A549 (cell line): ENCODE measurements around the gene CDK5RAP2. TPM values are rescaled to one million over a fixed set of nuclear protein-coding genes. Genes with fewer than 3 reads are reported as not detected.

Experiments
- ATAC-seq, 2 experiments: fragments of 200-7000 bp in 1 of 2; fragments of >200 bp in 1 of 2; cut with Nextera tagmentation in 1 of 2; cut with Tn5 transposase in 1 of 2; 3 replicates each; pipeline versions ENCODE4 v1.8.0 to v1.9.1; 2018 to 2020; ENCODE audit warnings: mild to moderate bottlenecking in 1 of 2, moderate library complexity in 1 of 2
- CTCF ChIA-PET: fragments of 300-600 bp; sonication (Branson Sonifier 250); formaldehyde crosslinking; extraction: SDS; loops from one replicate; lab custom pipeline; 2021; ENCODE audit warnings: antibody characterized with exemption, inconsistent platforms; lab: Yijun Ruan, JAX
- POLR2A ChIA-PET: fragments of 350-600 bp; formaldehyde crosslinking; extraction: SDS; loops from one replicate; lab custom pipeline; 2021; ENCODE audit warnings: antibody characterized with exemption, inconsistent platforms; lab: Yijun Ruan, JAX
- DNase-seq, 2 experiments: peaks; one replicate each; pipeline versions ENCODE4 v3.0.0 to v3.0.0-alpha.2; 2011 to 2016; ENCODE audit warnings: low read depth in 1 of 2, low spot score in 1 of 2
- FAIRE-seq: peaks from 2 replicates; lab custom pipeline; 2011; peaks lifted over from hg19 to GRCh38; lab: Jason Lieb, UNC
- H3K27ac ChIP-seq, 2 experiments: fragments of >200 bp; sonication (Bioruptor Twin); formaldehyde crosslinking; 3 replicates each; pipeline ENCODE4 v1.5.1; 2016 to 2017
- H3K4me1 ChIP-seq: fragments of >200 bp; sonication (Bioruptor Twin); formaldehyde crosslinking; 3 replicates; pipeline ENCODE4 v1.6.1; 2016
- H3K4me2 ChIP-seq: fragments of >200 bp; sonication (Bioruptor Twin); formaldehyde crosslinking; 3 replicates; pipeline ENCODE4 v1.6.1; 2016
- H3K4me3 ChIP-seq: fragments of >200 bp; sonication (Bioruptor Twin); formaldehyde crosslinking; 3 replicates; pipeline ENCODE4 v1.5.1; 2016
- H3K9me3 ChIP-seq: fragments of >200 bp; sonication (Bioruptor Twin); formaldehyde crosslinking; 3 replicates; pipeline ENCODE4 v1.6.1; 2016
- CBX2 ChIP-seq: fragments of 200-600 bp; sonication (generic); IDR thresholded peaks from 2 replicates; pipeline ENCODE4 v1.6.1; 2016; ENCODE audit warnings: low read depth, mild to moderate bottlenecking, borderline replicate concordance
- ESRRA ChIP-seq: fragments of 150-350 bp; IDR thresholded peaks from 2 replicates; pipeline ENCODE4 v1.6.1; 2014; ENCODE audit warnings: mild to moderate bottlenecking, low read length, borderline replicate concordance
- FOSB ChIP-seq: fragments of 250-450 bp; sonication (Bioruptor Pico); IDR thresholded peaks from 2 replicates; pipeline ENCODE4 v1.5.0; 2020; ENCODE audit warnings: mild to moderate bottlenecking, moderate library complexity
- FOSL2 ChIP-seq, 2 experiments: fragments of 450-650 bp in 1 of 2; fragments of >200 bp in 1 of 2; sonication (Bioruptor Twin) in 1 of 2; formaldehyde crosslinking; IDR thresholded peaks; 2 replicates each; pipeline versions ENCODE4 v1.5.0 to v1.6.1; 2016 to 2020; ENCODE audit warnings: mild to moderate bottlenecking in 1 of 2, moderate library complexity in 1 of 2
- HOXA7 ChIP-seq: fragments of 250-450 bp; sonication (Bioruptor Pico); IDR thresholded peaks from 2 replicates; pipeline ENCODE4 v1.5.0; 2020; ENCODE audit warnings: mild to moderate bottlenecking, moderate library complexity
- HOXB13 ChIP-seq: fragments of 250-450 bp; sonication (Bioruptor Pico); IDR thresholded peaks from 2 replicates; pipeline ENCODE4 v1.5.0; 2020; ENCODE audit warnings: low read depth, mild to moderate bottlenecking, moderate library complexity
- JUN ChIP-seq, 2 experiments: fragments of >200 bp; sonication (Bioruptor Twin); formaldehyde crosslinking; IDR thresholded peaks; 2 replicates in 1 of 2; 3 replicates in 1 of 2; pipeline ENCODE4 v1.6.1; 2016 to 2017
- KDM1A ChIP-seq: fragments of 200-600 bp; sonication (generic); IDR thresholded peaks from 2 replicates; pipeline ENCODE4 v1.6.1; 2016; ENCODE audit warnings: low read depth, mild to moderate bottlenecking
- KDM5A ChIP-seq: fragments of 200-600 bp; sonication (generic); IDR thresholded peaks from 2 replicates; pipeline ENCODE4 v1.6.1; 2016; ENCODE audit warnings: antibody characterized with exemption, mild to moderate bottlenecking
- MAFK ChIP-seq: fragments of 450-650 bp; IDR thresholded peaks from 2 replicates; pipeline ENCODE4 v1.6.1; 2014; ENCODE audit not compliant: partially characterized antibody
- RAD21 ChIP-seq, 2 experiments: fragments of >200 bp in 1 of 2; sonication (Bioruptor Twin) in 1 of 2; formaldehyde crosslinking in 1 of 2; IDR thresholded peaks in 1 of 2; conservative IDR thresholded peaks in 1 of 2; 2 replicates in 1 of 2; 3 replicates in 1 of 2; pipeline ENCODE4 v1.6.1; 2012 to 2018; ENCODE audit warnings: inconsistent platforms in 1 of 2
- RARB ChIP-seq: fragments of 250-450 bp; sonication (Bioruptor Pico); IDR thresholded peaks from 2 replicates; pipeline ENCODE4 v1.8.0; 2021; ENCODE audit warnings: mild to moderate bottlenecking, moderate library complexity
- RCOR1 ChIP-seq: fragments of 150-350 bp; IDR thresholded peaks from 2 replicates; pipeline ENCODE4 v1.6.1; 2014; ENCODE audit warnings: antibody characterized with exemption, low read length, low read depth
- RFX5 ChIP-seq: fragments of 450-650 bp; IDR thresholded peaks from 2 replicates; pipeline ENCODE4 v1.7.1; 2014; ENCODE audit warnings: antibody characterized with exemption, mild to moderate bottlenecking, moderate library complexity
- RNF2 ChIP-seq: fragments of 200-600 bp; sonication (generic); IDR thresholded peaks from 2 replicates; pipeline ENCODE4 v1.6.1; 2016; ENCODE audit warnings: low read depth, mild to moderate bottlenecking, antibody characterized with exemption, moderate library complexity, borderline replicate concordance
- TP53 ChIP-seq: fragments of 250-450 bp; sonication (Bioruptor Pico); IDR thresholded peaks from 2 replicates; pipeline ENCODE4 v1.5.0; 2021; ENCODE audit warnings: mild to moderate bottlenecking, moderate library complexity
- ZNF302 ChIP-seq: fragments of 250-450 bp; sonication (Bioruptor Pico); IDR thresholded peaks from 2 replicates; pipeline ENCODE4 v1.9.0; 2021; ENCODE audit warnings: inconsistent platforms, mild to moderate bottlenecking, moderate library complexity
- WGBS: methylation state at CpG from one replicate; pipeline ENCODE4 v1.1.6; 2017; ENCODE audit errors: missing lambda C conversion rate; 5-methylcytosine and 5-hydroxymethylcytosine counted together
- polyA plus RNA-seq, 4 experiments: library from polyadenylated mRNA; depleted of rRNA in 3 of 4; stranded (reverse); fragments of >200 nt; fragmentation: RNase III in 1 of 4; extraction: RNeasy Plus Mini Kit Qiagen cat#74134 plus additional on column Dnase treatment in 1 of 4; gene quantifications; 2 replicates in 3 of 4; 3 replicates in 1 of 4; pipeline ENCODE4 v1.2.3, GENCODE V29; 2011 to 2017
- TF ChIP-seq, protein P1 (sequence below): IDR thresholded peaks from 2 replicates; pipeline ENCODE4 v1.6.1; 2012; ENCODE audit warnings: low read depth, borderline replicate concordance
- TF ChIP-seq, protein P2 (sequence below): fragments of >200 bp; sonication (Bioruptor Twin); formaldehyde crosslinking; IDR thresholded peaks from 2 replicates; pipeline ENCODE4 v1.6.1; 2016
- TF ChIP-seq, protein P3 (sequence below): IDR thresholded peaks from 2 replicates; pipeline ENCODE4 v1.6.1; 2012

Gene CDK5RAP2
- polyA plus RNA-seq, 2 of the 4 experiments (the other 2 are of a cell fraction) = 29.1 to 44.6 TPM

DNA sequence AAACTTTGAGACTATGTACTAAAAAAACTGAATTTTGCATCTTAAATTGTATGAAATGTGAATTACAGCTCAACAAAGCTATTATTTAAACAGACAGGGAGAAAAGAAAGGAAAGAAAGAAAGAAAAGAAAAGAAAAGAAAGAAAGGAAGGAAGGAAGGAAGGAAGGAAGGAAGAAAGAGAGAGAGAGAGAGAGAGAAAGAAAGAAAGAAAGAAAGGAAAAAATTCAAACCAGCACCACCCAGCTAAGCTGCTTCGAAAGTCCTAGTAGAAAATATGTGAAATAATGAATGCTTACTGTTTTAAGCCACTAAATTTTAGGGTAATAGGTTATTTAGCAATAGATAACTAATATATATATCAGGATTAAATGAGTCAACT lies 31.7 kb upstream of the CDK5RAP2 start:
- CTCF ChIA-PET = interaction anchor here (0.7 to 1.3 kb wide), 4 partner anchors 8 to 222 kb away, joined by 3 to 4 read pairs (median 3); no protein-coding TSS in a partner anchor

DNA sequence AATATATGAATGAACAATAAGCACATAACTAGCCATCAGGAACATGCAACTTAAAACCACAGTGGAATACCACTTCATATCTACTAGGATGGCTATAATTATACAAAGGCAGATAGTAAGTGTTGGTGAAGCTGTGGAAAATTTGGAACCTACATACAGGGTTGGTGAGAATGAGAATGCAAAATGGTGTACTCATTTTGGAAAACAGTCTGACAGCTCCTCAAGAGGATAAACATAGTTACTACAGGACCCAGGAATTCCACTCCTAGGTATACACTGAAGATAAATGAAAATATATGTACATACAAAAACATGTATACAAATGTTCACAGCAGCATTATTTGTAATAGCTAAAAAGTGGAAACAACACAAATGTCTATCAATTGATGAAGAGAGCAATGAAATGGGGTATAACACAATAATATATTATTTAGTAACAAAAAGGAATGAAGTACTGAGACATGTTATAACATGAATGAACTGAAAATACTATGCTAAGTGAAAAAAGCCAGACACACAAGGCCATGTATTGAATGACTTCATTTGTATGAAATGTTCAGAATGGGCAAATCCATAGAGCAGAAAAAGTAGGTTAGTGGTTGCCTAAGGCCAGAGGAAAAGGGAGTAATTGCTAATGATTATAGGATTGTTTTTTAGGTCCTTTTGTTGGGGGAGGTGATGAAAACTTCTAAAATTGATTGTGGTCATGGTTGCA lies 31.2 kb upstream of the CDK5RAP2 start:
- FAIRE-seq (no peak), DNase-seq (peak in 1 of 2 experiments; percentile 38), ATAC-seq (peak in 1 of 2 experiments; percentile 81; a peak in 4 of 6 replicates)
- CTCF ChIA-PET = interaction anchor here (0.7 to 1.7 kb wide), 5 partner anchors 9 to 101 kb away, joined by 3 to 8 read pairs (median 3); no protein-coding TSS in a partner anchor
- Histone ChIP-seq H3K9me3 (no peaks in the 10 kb centered on the region), H3K4me2 (no peak overlapping the region), H3K4me3 (no peak overlapping the region), H3K27ac (no peak overlapping the region), H3K4me1 (peaks cover 7% of the 10 kb centered on the region; the same call in 2 of the 3 replicates)
- TF ChIP-seq KDM1A (no peak), MAFK (no peak), RAD21 (conservative IDR thresholded peaks at IDR 0.05 in 1 of 2, IDR thresholded peaks at IDR 0.05 in 1 of 2) (peak in 1 of 2 experiments; percentile 33; a peak in 2 of 5 replicates), ESRRA (no peak), TP53 (CRISPR knock-in tag) (no peak), RFX5 (no peak)
- TF ChIP-seq, protein P1, sequence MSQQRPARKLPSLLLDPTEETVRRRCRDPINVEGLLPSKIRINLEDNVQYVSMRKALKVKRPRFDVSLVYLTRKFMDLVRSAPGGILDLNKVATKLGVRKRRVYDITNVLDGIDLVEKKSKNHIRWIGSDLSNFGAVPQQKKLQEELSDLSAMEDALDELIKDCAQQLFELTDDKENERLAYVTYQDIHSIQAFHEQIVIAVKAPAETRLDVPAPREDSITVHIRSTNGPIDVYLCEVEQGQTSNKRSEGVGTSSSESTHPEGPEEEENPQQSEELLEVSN = no peak
- POLR2A ChIA-PET = interaction anchor here (0.6 to 0.7 kb wide), 2 partner anchors 43 to 716 kb away, joined by 3 to 5 read pairs; no protein-coding TSS in a partner anchor

More for the DNA sequence above, 31.7 kb upstream of the CDK5RAP2 start:
- 77% methylated on average over 1 of the region's 1 CpG for WGBS
- no peak for TF ChIP-seq FOSL2 (IDR thresholded peaks at IDR 0.05)
- no peak for TF ChIP-seq FOSL2 (CRISPR knock-in tag; IDR thresholded peaks at IDR 0.05)
- no peak for TF ChIP-seq RNF2
- no peak for TF ChIP-seq CBX2
- no peak for TF ChIP-seq RAD21 (conservative IDR thresholded peaks at IDR 0.05 in 1 of 2, IDR thresholded peaks at IDR 0.05 in 1 of 2)
- no peak for TF ChIP-seq FOSB (CRISPR knock-in tag)
- no peak for TF ChIP-seq JUN (IDR thresholded peaks at IDR 0.05)
- TF ChIP-seq, protein P2, sequence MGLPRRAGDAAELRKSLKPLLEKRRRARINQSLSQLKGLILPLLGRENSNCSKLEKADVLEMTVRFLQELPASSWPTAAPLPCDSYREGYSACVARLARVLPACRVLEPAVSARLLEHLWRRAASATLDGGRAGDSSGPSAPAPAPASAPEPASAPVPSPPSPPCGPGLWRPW = no peak
- TF ChIP-seq, protein P3, sequence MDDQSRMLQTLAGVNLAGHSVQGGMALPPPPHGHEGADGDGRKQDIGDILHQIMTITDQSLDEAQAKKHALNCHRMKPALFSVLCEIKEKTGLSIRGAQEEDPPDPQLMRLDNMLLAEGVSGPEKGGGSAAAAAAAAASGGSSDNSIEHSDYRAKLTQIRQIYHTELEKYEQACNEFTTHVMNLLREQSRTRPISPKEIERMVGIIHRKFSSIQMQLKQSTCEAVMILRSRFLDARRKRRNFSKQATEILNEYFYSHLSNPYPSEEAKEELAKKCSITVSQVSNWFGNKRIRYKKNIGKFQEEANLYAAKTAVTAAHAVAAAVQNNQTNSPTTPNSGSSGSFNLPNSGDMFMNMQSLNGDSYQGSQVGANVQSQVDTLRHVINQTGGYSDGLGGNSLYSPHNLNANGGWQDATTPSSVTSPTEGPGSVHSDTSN = no peak
- no peak for TF ChIP-seq KDM5A
- TF ChIP-seq RARB (CRISPR knock-in tag) = no peak
- TF ChIP-seq RCOR1 = no peak
- no peak for TF ChIP-seq ZNF302 (CRISPR knock-in tag)
- TF ChIP-seq HOXB13 (CRISPR knock-in tag) = no peak
- TF ChIP-seq, protein P1 = no peak
- TF ChIP-seq HOXA7 (CRISPR knock-in tag) = no peak
- POLR2A ChIA-PET = interaction anchor here (0.6 to 0.7 kb wide), 2 partner anchors 43 to 716 kb away, joined by 3 to 5 read pairs; no protein-coding TSS in a partner anchor
- DNase-seq (no peak), FAIRE-seq (no peak), ATAC-seq (no peak)
- H3K4me2 ChIP-seq = no peak overlapping the region
- peaks cover 11% of the 10 kb centered on the region; the same call in 2 of the 3 replicates for H3K4me1 ChIP-seq
- H3K9me3 ChIP-seq = no peaks in the 10 kb centered on the region
- H3K4me3 ChIP-seq = no peak overlapping the region
- no peak overlapping the region for H3K27ac ChIP-seq
